Activated B cell treated with CpG ODN at 0.5 μM for 24 hours (primary cell): ENCODE measurements around the gene ERGIC1. TPM values are rescaled to one million over a fixed set of nuclear protein-coding genes. Genes with fewer than 3 reads are reported as not detected.
A peak's percentile ranks its signal among the peaks of the same experiment; 100 is the strongest.

Source experiments
- ATAC-seq: fragments of 200-7000 bp; cut with Tn5 transposase; one replicate; pipeline ENCODE4 v1.10.0; 2021; ENCODE audit warnings: low read depth, mild to moderate bottlenecking, moderate library complexity
- CTCF ChIA-PET: fragments of 350-600 bp; sonication (Branson Sonifier 250); formaldehyde crosslinking; loops from one replicate; lab custom pipeline; 2021; ENCODE audit warnings: antibody characterized with exemption; lab: Charles Lee
- POLR2A ChIA-PET: fragments of 350-600 bp; sonication (Branson Sonifier 250); formaldehyde crosslinking; loops from one replicate; lab custom pipeline; 2021; ENCODE audit warnings: antibody characterized with exemption; lab: Charles Lee
- DNase-seq: peaks from one replicate; pipeline ENCODE4 v3.0.0; 2022
- H3K27ac Mint-ChIP-seq: one replicate; pipeline ENCODE4 v1.8.0; 2020; ENCODE audit warnings: mixed read lengths
- H3K27me3 Mint-ChIP-seq: one replicate; pipeline ENCODE4 v1.8.0; 2021; ENCODE audit warnings: mixed read lengths
- H3K36me3 Mint-ChIP-seq: one replicate; pipeline ENCODE4 v1.8.0; 2021; ENCODE audit warnings: low read depth, mixed read lengths
- H3K4me1 Mint-ChIP-seq: one replicate; pipeline ENCODE4 v1.8.0; 2021; ENCODE audit warnings: mixed read lengths
- H3K4me3 Mint-ChIP-seq: one replicate; pipeline ENCODE4 v1.8.0; 2020; ENCODE audit warnings: mild to moderate bottlenecking, mixed read lengths
- H3K9me3 Mint-ChIP-seq: one replicate; pipeline ENCODE4 v1.8.0; 2020; ENCODE audit warnings: mixed read lengths
- intact Hi-C: fragments of 100-400 bp; cut with micrococcal nuclease; formaldehyde crosslinking; loops from one replicate; pipeline ENCODE4 v1.15.1; 2024
- total RNA-seq: library from RNA; stranded (reverse); gene quantifications from 2 replicates; pipeline ENCODE4 v1.2.3, GENCODE V29; 2022
- TF ChIP-seq, protein P1 (sequence below): fragments of 200-600 bp; IDR thresholded peaks from one replicate; pipeline ENCODE4 v1.8.0; 2022; ENCODE audit warnings: antibody characterized with exemption, mild to moderate bottlenecking

Gene ERGIC1
- total RNA-seq, 1 donor from 2014 or later, result 72.5 TPM

DNA sequence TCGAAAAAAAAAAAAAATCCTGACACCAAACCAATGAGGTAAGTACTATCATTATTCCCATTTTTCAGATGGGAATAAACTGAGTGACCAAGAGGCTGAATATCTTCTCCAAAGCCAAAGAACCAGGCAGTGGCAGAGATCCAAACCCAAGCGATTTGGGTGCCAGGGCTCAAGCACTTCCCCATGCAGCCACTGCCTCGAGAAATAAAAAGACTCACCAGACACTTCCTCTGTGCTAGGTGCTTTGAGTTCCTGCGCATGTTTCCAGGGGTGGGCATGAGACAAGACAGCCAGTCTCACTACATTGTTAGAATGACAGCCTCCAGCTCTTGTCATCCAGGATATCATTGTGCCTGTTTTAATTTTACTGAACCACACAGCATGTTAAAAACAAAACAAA, 122.9 kb downstream of the ERGIC1 start:
- no peak for ATAC-seq
- intact Hi-C loops, result loop anchor here (5.0 to 10.0 kb wide), 2 partner anchors 675 to 772 kb away; partner anchors contain the start of genes STK10 and UBTD2
- Mint-ChIP-seq H3K4me3 (no peak overlapping the region), H3K27ac (no peak overlapping the region), H3K4me1 (peaks cover 31% of the 10 kb centered on the region), H3K36me3 (peaks cover 17% of the 10 kb centered on the region), H3K27me3 (no peaks in the 10 kb centered on the region), H3K9me3 (no peaks in the 10 kb centered on the region)
- no peak for DNase-seq
- ChIA-PET POLR2A (interaction anchor here (0.6 kb wide), 1 partner anchor 186 kb away, joined by 12 read pairs; no protein-coding TSS in a partner anchor), CTCF (no interaction called here)
- TF ChIP-seq, protein P1, sequence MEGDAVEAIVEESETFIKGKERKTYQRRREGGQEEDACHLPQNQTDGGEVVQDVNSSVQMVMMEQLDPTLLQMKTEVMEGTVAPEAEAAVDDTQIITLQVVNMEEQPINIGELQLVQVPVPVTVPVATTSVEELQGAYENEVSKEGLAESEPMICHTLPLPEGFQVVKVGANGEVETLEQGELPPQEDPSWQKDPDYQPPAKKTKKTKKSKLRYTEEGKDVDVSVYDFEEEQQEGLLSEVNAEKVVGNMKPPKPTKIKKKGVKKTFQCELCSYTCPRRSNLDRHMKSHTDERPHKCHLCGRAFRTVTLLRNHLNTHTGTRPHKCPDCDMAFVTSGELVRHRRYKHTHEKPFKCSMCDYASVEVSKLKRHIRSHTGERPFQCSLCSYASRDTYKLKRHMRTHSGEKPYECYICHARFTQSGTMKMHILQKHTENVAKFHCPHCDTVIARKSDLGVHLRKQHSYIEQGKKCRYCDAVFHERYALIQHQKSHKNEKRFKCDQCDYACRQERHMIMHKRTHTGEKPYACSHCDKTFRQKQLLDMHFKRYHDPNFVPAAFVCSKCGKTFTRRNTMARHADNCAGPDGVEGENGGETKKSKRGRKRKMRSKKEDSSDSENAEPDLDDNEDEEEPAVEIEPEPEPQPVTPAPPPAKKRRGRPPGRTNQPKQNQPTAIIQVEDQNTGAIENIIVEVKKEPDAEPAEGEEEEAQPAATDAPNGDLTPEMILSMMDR, result no peak

DNA sequence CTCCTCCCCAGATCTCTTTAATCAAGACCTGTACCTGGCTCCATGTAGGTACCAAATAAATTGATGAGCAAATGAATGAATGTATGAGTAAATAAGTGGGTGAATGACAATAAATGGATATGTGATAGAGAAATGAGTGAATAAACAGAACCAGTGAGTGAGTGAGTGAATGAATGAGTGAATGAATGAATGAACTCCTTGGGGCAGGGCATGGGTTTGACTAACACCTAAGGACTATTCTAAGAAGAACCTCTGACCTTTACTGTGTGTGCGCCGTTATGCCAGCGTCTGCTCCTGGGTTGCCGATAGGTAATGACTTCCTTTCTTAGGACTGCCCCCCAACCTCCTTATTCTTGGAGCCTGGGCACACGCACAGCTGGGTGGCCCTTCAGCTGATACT, 123.4 kb downstream of the ERGIC1 start:
- ChIA-PET POLR2A (no interaction called here), CTCF (no interaction called here)
- peaks cover 15% of the 10 kb centered on the region for H3K36me3 Mint-ChIP-seq
- DNase-seq, result no peak
- peaks cover 31% of the 10 kb centered on the region for H3K4me1 Mint-ChIP-seq
- no peak for ATAC-seq
- peak overlapping the region; percentile 48 for H3K4me3 Mint-ChIP-seq
- no peaks in the 10 kb centered on the region for H3K9me3 Mint-ChIP-seq
- H3K27me3 Mint-ChIP-seq, result no peaks in the 10 kb centered on the region
- intact Hi-C loops, result loop anchor here (5.0 to 10.0 kb wide), 2 partner anchors 675 to 773 kb away; partner anchors contain the start of genes STK10 and UBTD2
- TF ChIP-seq, protein P1, result no peak
- H3K27ac Mint-ChIP-seq, result no peak overlapping the region

DNA sequence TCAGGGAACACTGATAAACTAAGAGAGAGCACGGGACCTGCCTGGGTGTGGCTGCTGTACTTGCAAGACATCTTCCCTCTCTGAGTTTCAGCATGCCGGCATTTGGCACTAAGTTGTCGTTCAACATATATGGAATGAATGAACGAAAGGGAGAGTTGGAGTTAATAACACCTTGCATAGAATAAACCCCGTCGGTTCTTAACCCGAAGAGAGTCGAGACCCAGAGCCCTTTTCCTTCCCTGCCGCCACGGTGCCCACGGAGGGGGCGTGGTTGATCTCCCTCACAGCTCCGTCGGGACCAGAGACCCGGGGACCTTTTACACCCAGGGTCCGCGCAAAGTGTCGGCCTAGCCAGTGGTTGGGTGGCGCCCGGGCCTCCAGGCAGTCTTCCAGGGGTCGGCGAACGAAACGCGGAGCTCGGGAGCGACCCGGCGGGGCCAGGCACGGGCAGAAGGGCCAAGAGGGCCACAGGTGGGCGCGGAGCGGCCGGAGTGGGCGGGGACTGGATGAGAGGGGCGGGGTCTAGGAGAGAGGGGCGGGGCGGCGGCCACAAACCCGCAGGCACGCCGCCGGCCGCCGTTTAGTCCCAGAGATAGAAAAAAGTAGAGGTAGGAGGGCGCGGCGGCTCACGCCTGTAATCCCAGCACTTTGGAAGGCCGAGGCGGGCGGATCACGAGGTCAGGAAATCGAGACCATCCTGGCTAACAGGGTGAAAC, 124.4 kb downstream of the ERGIC1 start:
- Mint-ChIP-seq H3K27me3 (no peaks in the 10 kb centered on the region), H3K4me3 (peak overlapping the region; percentile 97), H3K27ac (peak overlapping the region; percentile 94), H3K36me3 (peaks cover 18% of the 10 kb centered on the region), H3K4me1 (peaks cover 31% of the 10 kb centered on the region), H3K9me3 (no peaks in the 10 kb centered on the region)
- CTCF ChIA-PET, result interaction anchor here (1.0 to 1.3 kb wide), 4 partner anchors 13 to 246 kb away, joined by 3 to 4 read pairs (median 3); no protein-coding TSS in a partner anchor
- POLR2A ChIA-PET, result interaction anchor here (0.6 to 1.8 kb wide), 20 partner anchors 9 to 1025 kb away, joined by 3 to 38 read pairs (median 3); partner anchors contain the start of genes ATP6V0E1, BNIP1, DUSP1 and FBXW11
- intact Hi-C loops, result loop anchor here (1.0 to 10.0 kb wide), 10 partner anchors 25 to 1571 kb away; partner anchors contain the start of genes ATP6V0E1, BNIP1, BOD1 and CREBRF
- DNase-seq, result peak; percentile 64
- TF ChIP-seq, protein P1, result no peak
- ATAC-seq, result peak; percentile 76

DNA sequence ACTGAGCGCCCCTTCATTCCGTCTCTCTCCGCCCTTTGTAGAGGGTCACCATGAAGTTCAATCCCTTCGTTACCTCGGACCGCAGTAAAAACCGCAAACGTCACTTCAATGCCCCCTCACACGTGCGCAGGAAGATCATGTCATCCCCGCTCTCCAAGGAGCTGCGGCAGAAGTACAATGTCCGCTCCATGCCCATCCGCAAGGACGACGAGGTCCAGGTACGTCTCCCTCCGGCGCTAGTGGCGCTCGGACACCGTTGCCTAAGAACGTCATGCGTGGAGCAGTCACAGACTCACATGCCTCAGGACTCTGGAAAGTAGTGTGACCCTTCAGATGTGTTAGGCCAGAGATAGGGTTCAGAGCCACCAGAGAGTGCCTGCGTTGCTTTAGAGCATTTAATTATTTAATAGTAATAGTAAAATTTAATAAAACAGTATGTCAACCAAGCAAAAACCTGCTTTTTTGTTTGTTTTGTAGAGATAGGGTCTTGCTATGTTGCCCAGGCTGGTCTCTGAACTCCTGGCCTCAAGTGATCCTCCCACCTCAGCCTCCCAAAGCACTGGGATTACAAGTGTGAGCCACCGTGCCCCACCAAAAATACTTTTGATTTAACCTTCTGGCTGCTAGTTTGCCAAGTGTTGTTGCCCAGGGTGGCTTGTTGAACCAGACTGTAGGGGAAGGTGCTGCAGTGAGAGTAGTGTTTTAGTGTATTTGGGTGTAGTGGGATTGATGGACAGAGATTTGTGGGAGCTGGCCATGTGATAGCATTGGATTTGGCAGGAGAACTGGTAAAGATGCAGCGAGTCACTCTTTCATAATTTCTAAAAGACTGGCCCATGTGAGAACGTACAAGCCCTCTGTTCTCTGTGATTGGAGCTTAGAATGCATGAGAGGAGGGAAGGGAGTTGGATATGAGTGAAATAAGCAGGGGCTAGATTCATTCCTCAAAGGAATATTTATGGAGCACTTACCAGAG, 126.1 kb downstream of the ERGIC1 start:
- ATAC-seq (no peak), DNase-seq (no peak)
- Mint-ChIP-seq H3K4me3 (peak overlapping the region; percentile 97), H3K27ac (peak overlapping the region; percentile 94), H3K4me1 (peaks cover 21% of the 10 kb centered on the region), H3K27me3 (no peaks in the 10 kb centered on the region), H3K9me3 (no peaks in the 10 kb centered on the region), H3K36me3 (peaks cover 28% of the 10 kb centered on the region)
- intact Hi-C loops, result loop anchor here (1.0 to 10.0 kb wide), 7 partner anchors 23 to 1573 kb away; partner anchors contain the start of genes ATP6V0E1, BNIP1, CREBRF and NPM1
- CTCF ChIA-PET, result interaction anchor here (0.7 to 1.3 kb wide), 5 partner anchors 11 to 97 kb away, joined by 3 read pairs; no protein-coding TSS in a partner anchor
- POLR2A ChIA-PET, result interaction anchor here (0.8 to 1.8 kb wide), 14 partner anchors 7 to 265 kb away, joined by 3 to 38 read pairs (median 4); partner anchors contain the start of genes ATP6V0E1 and DUSP1
- TF ChIP-seq, protein P1, result no peak
